ENCODE data around the gene FGR.

Gene FGR

GRCh38 chr1:27659497-27660299 lies 24.7 kb upstream of the FGR start:
- H3K4me3 ChIP-seq (ENCODE audit: low read length), result peak overlapping the region; percentile 44
- TF ChIP-seq CTCF (conservative IDR thresholded peaks at IDR 0.05; ENCODE audit: low read depth, low read length), result no peak
- no peak for DNase-seq (ENCODE audit: low read depth)

- TF ChIP-seq CTCF (conservative IDR thresholded peaks at IDR 0.05; ENCODE audit: low read depth, low read length), result no peak
- DNase-seq (ENCODE audit: low read depth), result no peak
- no peak overlapping the region for H3K4me3 ChIP-seq (ENCODE audit: low read length)
Measured at GRCh38 chr1:27658951-27659496, 24.0 kb upstream of the FGR start.

GRCh38 chr1:27656157-27656893 lies 21.3 kb upstream of the FGR start:
- H3K4me3 ChIP-seq (ENCODE audit: low read length), result no peak overlapping the region
- no peak for DNase-seq (ENCODE audit: low read depth)
- TF ChIP-seq CTCF (conservative IDR thresholded peaks at IDR 0.05; ENCODE audit: low read depth, low read length), result no peak

- no peak for TF ChIP-seq CTCF (conservative IDR thresholded peaks at IDR 0.05; ENCODE audit: low read depth, low read length)
- H3K4me3 ChIP-seq (ENCODE audit: low read length), result no peak overlapping the region
- DNase-seq (ENCODE audit: low read depth), result no peak
Measured at GRCh38 chr1:27655151-27655937, 20.4 kb upstream of the FGR start.

GRCh38 chr1:27652111-27652864 lies 17.3 kb upstream of the FGR start:
- TF ChIP-seq CTCF (conservative IDR thresholded peaks at IDR 0.05; ENCODE audit: low read depth, low read length), result no peak
- DNase-seq (ENCODE audit: low read depth), result no peak
- H3K4me3 ChIP-seq (ENCODE audit: low read length), result no peak overlapping the region

- DNase-seq (ENCODE audit: low read depth), result no peak
- no peak for TF ChIP-seq CTCF (conservative IDR thresholded peaks at IDR 0.05; ENCODE audit: low read depth, low read length)
- no peak overlapping the region for H3K4me3 ChIP-seq (ENCODE audit: low read length)
Measured at GRCh38 chr1:27650539-27651175, 15.7 kb upstream of the FGR start.

All from retinal pigment epithelial cell (primary cell).